Measurements from ENCODE around the gene CNOT10.

GRCh38 chr3:32755761-32756160 is 70.8 kb downstream of the CNOT10 start:
- TF ChIP-seq CTCF (IDR thresholded peaks at IDR 0.05) (no peak), ZFX (IDR thresholded peaks at IDR 0.05; ENCODE audit: borderline replicate concordance) (no peak)

Data from 22Rv1 (cell line).